ENCODE data around the gene ACP1.

Gene ACP1

GRCh38 chr2:231521-232185 is 33.1 kb upstream of the ACP1 start:
- no peak for TF ChIP-seq CTCF (IDR thresholded peaks at IDR 0.05; ENCODE audit: insufficient read depth, low read depth, low read length, missing control alignments)
- H3K4me3 ChIP-seq (ENCODE audit: low read depth, low read length): no peak overlapping the region
- DNase-seq (ENCODE audit: low read depth): no peak

- no peak for TF ChIP-seq CTCF (IDR thresholded peaks at IDR 0.05; ENCODE audit: insufficient read depth, low read depth, low read length, missing control alignments)
- H3K4me3 ChIP-seq (ENCODE audit: low read depth, low read length): no peak overlapping the region
- DNase-seq (ENCODE audit: low read depth): no peak
Measured at GRCh38 chr2:233030-233429, 31.7 kb upstream of the ACP1 start.

- no peak for DNase-seq (ENCODE audit: low read depth)
- no peak overlapping the region for H3K4me3 ChIP-seq (ENCODE audit: low read depth, low read length)
- TF ChIP-seq CTCF (IDR thresholded peaks at IDR 0.05; ENCODE audit: insufficient read depth, low read depth, low read length, missing control alignments): no peak
Measured at GRCh38 chr2:234421-234820, 30.3 kb upstream of the ACP1 start.

- no peak for DNase-seq (ENCODE audit: low read depth)
- H3K4me3 ChIP-seq (ENCODE audit: low read depth, low read length): no peak overlapping the region
- TF ChIP-seq CTCF (IDR thresholded peaks at IDR 0.05; ENCODE audit: insufficient read depth, low read depth, low read length, missing control alignments): no peak
Measured at GRCh38 chr2:236993-237539, 27.7 kb upstream of the ACP1 start.

- DNase-seq (ENCODE audit: low read depth): no peak
- H3K4me3 ChIP-seq (ENCODE audit: low read depth, low read length): no peak overlapping the region
- TF ChIP-seq CTCF (IDR thresholded peaks at IDR 0.05; ENCODE audit: insufficient read depth, low read depth, low read length, missing control alignments): no peak
Measured at GRCh38 chr2:237878-238277, 26.9 kb upstream of the ACP1 start.

- no peak overlapping the region for H3K4me3 ChIP-seq (ENCODE audit: low read depth, low read length)
- no peak for TF ChIP-seq CTCF (IDR thresholded peaks at IDR 0.05; ENCODE audit: insufficient read depth, low read depth, low read length, missing control alignments)
- DNase-seq (ENCODE audit: low read depth): no peak
Measured at GRCh38 chr2:238431-238830, 26.3 kb upstream of the ACP1 start.

- no peak overlapping the region for H3K4me3 ChIP-seq (ENCODE audit: low read depth, low read length)
- TF ChIP-seq CTCF (IDR thresholded peaks at IDR 0.05; ENCODE audit: insufficient read depth, low read depth, low read length, missing control alignments): no peak
- no peak for DNase-seq (ENCODE audit: low read depth)
Measured at GRCh38 chr2:238869-239268, 25.9 kb upstream of the ACP1 start.

Data from GM12865 (cell line).